ENCODE results near the gene SPINT4. TPM values are rescaled to one million over a fixed set of nuclear protein-coding genes. Genes with fewer than 3 reads are reported as not detected.
"Not testable (repeated sequence)": the region's sequence is repeated elsewhere in the genome, so short reads cannot be mapped to it uniquely, and the experiment has no call there.

Gene SPINT4
- not detected for polyA plus RNA-seq (2012; ENCODE audit: missing spikeins)

- FAIRE-seq, result no peak
- DNase-seq (ENCODE audit: insufficient read length), result no peak
- TF ChIP-seq POLR2A (IDR thresholded peaks at IDR 0.05; ENCODE audit: low read depth, low read length), result no peak
Measured at GRCh38 chr20:45722047-45722446, at the start of gene SPINT4. SPINT4 (plus strand) TSS chr20:45722347; CDS start chr20:45722368, 21 bp downstream.

DNA sequence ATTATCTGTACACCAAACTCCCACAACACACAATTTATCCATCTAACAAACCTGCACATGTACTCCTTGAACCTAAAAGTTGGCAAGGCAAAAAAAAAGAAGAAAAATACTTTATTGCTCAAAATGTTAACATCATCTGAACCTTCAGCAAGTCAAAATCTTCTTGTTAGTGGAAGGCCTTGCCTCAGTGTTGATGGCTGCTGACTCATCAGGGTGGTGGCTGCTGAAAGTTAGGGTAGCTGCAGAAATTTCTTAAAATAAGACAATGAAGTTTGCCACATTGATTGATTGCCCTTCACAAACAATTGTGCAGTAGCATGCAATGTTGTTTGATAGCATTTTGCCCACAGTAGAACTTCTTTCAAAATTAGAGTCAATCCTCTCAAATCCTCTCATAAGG is 49.4 kb upstream of the SPINT4 start:
- no peak for TF ChIP-seq POLR2A (IDR thresholded peaks at IDR 0.05; ENCODE audit: low read depth, low read length)
- TF ChIP-seq POLR2AphosphoS5 (IDR thresholded peaks at IDR 0.05; ENCODE audit: low read depth, low read length), result no peak
- TF ChIP-seq TAF1 (IDR thresholded peaks at IDR 0.05; ENCODE audit: borderline replicate concordance, low read depth, low read length), result no peak
- DNase-seq (ENCODE audit: insufficient read length) (no peak), FAIRE-seq (no peak)

GRCh38 chr20:45679650-45680049 is 42.5 kb upstream of the SPINT4 start:
- no peak for FAIRE-seq
- no peak for DNase-seq (ENCODE audit: insufficient read length)
- TF ChIP-seq TAF1 (IDR thresholded peaks at IDR 0.05; ENCODE audit: borderline replicate concordance, low read depth, low read length) (no peak), POLR2AphosphoS5 (IDR thresholded peaks at IDR 0.05; ENCODE audit: low read depth, low read length) (no peak), POLR2A (IDR thresholded peaks at IDR 0.05; ENCODE audit: low read depth, low read length) (no peak)

DNA sequence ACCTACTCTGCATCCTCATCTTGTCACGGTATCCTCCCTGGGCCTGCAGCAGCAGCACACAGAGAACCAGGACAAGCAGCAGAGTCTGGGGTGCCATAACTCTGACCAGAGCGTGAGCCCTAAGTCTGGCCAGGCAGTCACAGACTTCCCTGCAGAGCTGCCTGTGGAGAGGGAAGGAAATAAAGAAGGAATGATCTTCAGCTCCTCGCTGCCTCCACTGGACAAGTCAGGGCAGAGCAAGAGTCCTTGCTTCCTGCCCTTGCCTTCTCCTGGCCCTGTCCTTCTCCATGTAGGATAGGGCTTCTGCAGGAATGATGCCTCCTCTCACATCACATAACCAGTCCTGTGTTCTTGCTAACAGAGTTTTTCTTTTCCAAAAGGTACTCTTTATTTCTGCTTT is 36.3 kb upstream of the SPINT4 start:
- no peak for TF ChIP-seq POLR2AphosphoS5 (IDR thresholded peaks at IDR 0.05; ENCODE audit: low read depth, low read length)
- TF ChIP-seq POLR2A (IDR thresholded peaks at IDR 0.05; ENCODE audit: low read depth, low read length), result no peak
- TF ChIP-seq TAF1 (IDR thresholded peaks at IDR 0.05; ENCODE audit: borderline replicate concordance, low read depth, low read length), result no peak
- FAIRE-seq (no peak), DNase-seq (ENCODE audit: insufficient read length) (no peak)

DNA sequence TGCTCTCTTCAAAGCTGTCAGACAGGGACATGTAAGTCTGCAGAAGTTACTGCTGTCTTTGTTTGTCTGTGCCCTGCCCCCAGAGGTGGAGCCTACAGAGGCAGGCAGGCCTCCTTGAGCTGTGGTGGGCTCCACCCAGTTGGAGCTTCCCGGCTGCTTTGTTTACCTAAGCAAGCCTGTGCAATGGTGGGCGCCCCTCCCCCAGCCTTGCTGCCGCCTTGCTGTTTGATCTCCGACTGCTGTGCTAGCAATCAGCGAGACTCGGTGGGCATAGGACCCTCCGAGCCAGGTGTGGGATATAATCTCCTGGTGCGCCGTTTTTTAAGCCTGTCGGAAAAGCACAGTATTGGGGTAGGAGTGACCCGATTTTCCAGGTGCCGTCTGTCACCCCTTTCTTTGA is 28.8 kb upstream of the SPINT4 start:
- FAIRE-seq; DNase-seq (ENCODE audit: insufficient read length): not testable (repeated sequence)

GRCh38 chr20:45695496-45695895 is 26.7 kb upstream of the SPINT4 start:
- no peak for FAIRE-seq
- DNase-seq (ENCODE audit: insufficient read length), result no peak
- TF ChIP-seq TAF1 (IDR thresholded peaks at IDR 0.05; ENCODE audit: borderline replicate concordance, low read depth, low read length) (no peak), POLR2A (IDR thresholded peaks at IDR 0.05; ENCODE audit: low read depth, low read length) (no peak)

- FAIRE-seq (no peak), DNase-seq (ENCODE audit: insufficient read length) (no peak)
- TF ChIP-seq POLR2A (IDR thresholded peaks at IDR 0.05; ENCODE audit: low read depth, low read length) (no peak), POLR2AphosphoS5 (IDR thresholded peaks at IDR 0.05; ENCODE audit: low read depth, low read length) (no peak), TAF1 (IDR thresholded peaks at IDR 0.05; ENCODE audit: borderline replicate concordance, low read depth, low read length) (no peak)
Measured at GRCh38 chr20:45701104-45701503, 21.0 kb upstream of the SPINT4 start.

DNA sequence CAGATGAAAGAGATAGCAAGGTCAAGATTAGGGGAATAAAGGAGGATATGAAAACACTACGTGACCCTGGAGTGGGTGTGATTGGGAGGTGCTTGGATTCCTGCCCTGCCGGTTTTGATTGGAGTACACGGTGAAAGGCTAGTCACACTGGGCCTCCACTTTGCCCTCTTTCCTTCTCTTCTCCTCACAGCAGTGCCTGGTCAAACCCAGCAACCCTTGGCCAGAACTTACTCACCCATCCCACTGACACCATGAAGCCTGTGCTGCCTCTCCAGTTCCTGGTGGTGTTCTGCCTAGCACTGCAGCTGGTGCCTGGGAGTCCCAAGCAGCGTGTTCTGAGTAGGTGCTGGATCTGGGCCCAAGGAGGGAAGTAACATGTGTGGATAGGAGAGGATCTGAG is 20.3 kb upstream of the SPINT4 start, which contains the start of gene WFDC13:
Gene WFDC13 (plus strand): TSS at position 166 of the 400 bp plus-strand sequence. CDS start 86 bp downstream, at position 252.
- DNase-seq (ENCODE audit: insufficient read length) (no peak), FAIRE-seq (no peak)
- TF ChIP-seq POLR2AphosphoS5 (IDR thresholded peaks at IDR 0.05; ENCODE audit: low read depth, low read length), result no peak
- TF ChIP-seq POLR2A (IDR thresholded peaks at IDR 0.05; ENCODE audit: low read depth, low read length), result no peak
- TF ChIP-seq TAF1 (IDR thresholded peaks at IDR 0.05; ENCODE audit: borderline replicate concordance, low read depth, low read length), result no peak

- FAIRE-seq, result no peak
- DNase-seq (ENCODE audit: insufficient read length), result no peak
- TF ChIP-seq POLR2AphosphoS5 (IDR thresholded peaks at IDR 0.05; ENCODE audit: low read depth, low read length) (no peak), TAF1 (IDR thresholded peaks at IDR 0.05; ENCODE audit: borderline replicate concordance, low read depth, low read length) (no peak), POLR2A (IDR thresholded peaks at IDR 0.05; ENCODE audit: low read depth, low read length) (no peak)
Measured at GRCh38 chr20:45704969-45705637, 17.0 kb upstream of the SPINT4 start, which contains the start of gene WFDC10B. WFDC10B (minus strand) TSS chr20:45705019; CDS start chr20:45685992, 19,027 bp downstream.

GRCh38 chr20:45716141-45716688 is 5.9 kb upstream of the SPINT4 start:
- FAIRE-seq; DNase-seq (ENCODE audit: insufficient read length): not testable (repeated sequence)

- TF ChIP-seq POLR2A (IDR thresholded peaks at IDR 0.05; ENCODE audit: low read depth, low read length) (no peak), POLR2AphosphoS5 (IDR thresholded peaks at IDR 0.05; ENCODE audit: low read depth, low read length) (no peak), TAF1 (IDR thresholded peaks at IDR 0.05; ENCODE audit: borderline replicate concordance, low read depth, low read length) (no peak)
- DNase-seq (ENCODE audit: insufficient read length) (no peak), FAIRE-seq (no peak)
Measured at GRCh38 chr20:45725134-45725533, 3.0 kb downstream of the SPINT4 start.

DNA sequence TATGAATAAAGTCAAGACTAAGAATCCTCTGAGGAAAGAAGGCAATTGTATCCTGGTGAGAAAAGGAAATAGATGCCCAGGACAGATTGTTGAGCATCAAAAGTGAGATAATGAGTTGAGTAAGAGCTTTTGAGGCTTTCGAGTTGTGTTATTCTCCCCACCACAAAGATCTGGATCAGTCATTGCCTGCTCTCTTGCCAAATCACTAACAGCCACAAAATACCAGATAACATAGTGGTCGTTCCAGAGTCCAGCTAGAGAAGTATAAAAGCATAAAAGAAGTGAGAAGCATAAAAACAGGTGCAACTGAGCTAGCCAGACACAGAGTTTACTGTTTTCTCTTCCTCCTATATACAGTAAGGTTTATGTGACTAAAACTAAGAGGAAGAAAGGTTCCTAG is 4.9 kb downstream of the SPINT4 start:
- FAIRE-seq (no peak), DNase-seq (ENCODE audit: insufficient read length) (no peak)
- TF ChIP-seq POLR2A (IDR thresholded peaks at IDR 0.05; ENCODE audit: low read depth, low read length), result no peak

DNA sequence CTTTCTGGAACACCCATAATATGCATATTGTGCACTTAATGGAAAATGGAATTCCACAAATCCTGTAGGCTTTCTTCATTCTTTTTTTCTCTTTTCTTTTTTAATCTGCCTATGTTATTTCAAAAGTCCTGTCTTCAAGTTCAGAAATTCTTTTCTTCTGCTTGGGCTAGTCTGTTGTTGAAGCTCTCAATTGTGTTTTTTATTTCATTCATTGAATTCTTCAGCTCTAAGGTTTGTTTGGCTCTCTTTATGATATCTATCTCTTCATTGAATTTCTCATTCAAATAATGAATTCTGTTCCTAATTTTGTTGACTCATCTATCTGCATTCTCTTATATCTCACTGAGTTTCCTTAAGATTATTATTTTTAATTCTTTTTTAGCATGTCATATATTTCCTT is 10.1 kb downstream of the SPINT4 start:
- TF ChIP-seq POLR2AphosphoS5 (IDR thresholded peaks at IDR 0.05; ENCODE audit: low read depth, low read length) (no peak), TAF1 (IDR thresholded peaks at IDR 0.05; ENCODE audit: borderline replicate concordance, low read depth, low read length) (no peak), POLR2A (IDR thresholded peaks at IDR 0.05; ENCODE audit: low read depth, low read length) (no peak)
- DNase-seq (ENCODE audit: insufficient read length), result no peak
- FAIRE-seq, result no peak

Measured in GM12892 (cell line).